DOHH2 (cell line): ENCODE data around the gene ARHGEF4.

ENCODE experiments used
- H3F3A ChIP-seq: fragments of 200-600 bp; sonication (generic), shearing (Covaris generic); 2 replicates; pipeline ENCODE4 v1.6.0; 2016; ENCODE audit warnings: antibody characterized with exemption, mild to moderate bottlenecking; ENCODE audit not compliant: control insufficient read depth, insufficient read depth
- H3K27ac ChIP-seq: fragments of 200-600 bp; sonication (generic); 2 replicates; pipeline ENCODE4 v1.5.1; 2014; ENCODE audit warnings: low read depth, mild to moderate bottlenecking, low read length, moderate library complexity
- H3K27me3 ChIP-seq: fragments of 200-600 bp; sonication (generic); 2 replicates; pipeline ENCODE4 v1.6.1; 2014; ENCODE audit warnings: mild to moderate bottlenecking, low read length, mixed read lengths; ENCODE audit not compliant: control insufficient read depth
- H3K36me3 ChIP-seq: fragments of 200-600 bp; sonication (generic); 2 replicates; pipeline ENCODE4 v1.6.1; 2014; ENCODE audit warnings: mild to moderate bottlenecking, low read length, moderate library complexity, mixed read lengths; ENCODE audit not compliant: control insufficient read depth
- H3K4me1 ChIP-seq: fragments of 200-600 bp; sonication (generic); 2 replicates; pipeline ENCODE4 v1.6.1; 2014; ENCODE audit warnings: mild to moderate bottlenecking, low read length, mixed read lengths; ENCODE audit not compliant: control insufficient read depth
- H3K4me2 ChIP-seq: fragments of 200-600 bp; sonication (generic); 2 replicates; pipeline ENCODE4 v1.6.0; 2014; ENCODE audit warnings: mild to moderate bottlenecking, low read length, moderate library complexity
- H3K4me3 ChIP-seq: fragments of 200-600 bp; sonication (generic); 2 replicates; pipeline ENCODE4 v1.5.1; 2014; ENCODE audit warnings: mild to moderate bottlenecking, low read length, mixed read lengths
- H3K79me2 ChIP-seq: fragments of 200-600 bp; sonication (generic); 2 replicates; pipeline ENCODE4 v1.6.1; 2014; ENCODE audit warnings: mild to moderate bottlenecking, low read length, mixed read lengths; ENCODE audit not compliant: control insufficient read depth
- H3K9me2 ChIP-seq: fragments of 200-600 bp; sonication (generic); replicated peaks from 2 replicates; pipeline ENCODE4 v1.6.1; 2014; ENCODE audit warnings: mild to moderate bottlenecking, low read length, mixed read lengths; ENCODE audit not compliant: control insufficient read depth
- H3K9me3 ChIP-seq: fragments of 200-600 bp; sonication (generic); 2 replicates; pipeline ENCODE4 v1.6.1; 2014; ENCODE audit warnings: antibody characterized with exemption, low read length, mixed read lengths; ENCODE audit not compliant: control insufficient read depth, insufficient read depth
- H4K20me1 ChIP-seq: fragments of 200-600 bp; sonication (generic); 2 replicates; pipeline ENCODE4 v1.6.0; 2014; ENCODE audit warnings: low read depth, mild to moderate bottlenecking, antibody characterized with exemption, low read length, moderate library complexity; ENCODE audit not compliant: control insufficient read depth, insufficient read depth
- EZH2phosphoT487 ChIP-seq: fragments of 200-600 bp; sonication (generic); IDR thresholded peaks from 2 replicates; pipeline ENCODE4 v1.6.1; 2017; ENCODE audit warnings: borderline replicate concordance, mild to moderate bottlenecking, antibody characterized with exemption, low read length, moderate library complexity, mixed read lengths
- TF ChIP-seq, protein P1 (sequence below): fragments of 200-600 bp; sonication (generic); IDR thresholded peaks from one replicate; pipeline ENCODE4 v1.5.1; 2014; ENCODE audit warnings: antibody characterized with exemption, mild to moderate bottlenecking, low read depth, low read length; ENCODE audit not compliant: poor library complexity, severe bottlenecking

Gene ARHGEF4

DNA sequence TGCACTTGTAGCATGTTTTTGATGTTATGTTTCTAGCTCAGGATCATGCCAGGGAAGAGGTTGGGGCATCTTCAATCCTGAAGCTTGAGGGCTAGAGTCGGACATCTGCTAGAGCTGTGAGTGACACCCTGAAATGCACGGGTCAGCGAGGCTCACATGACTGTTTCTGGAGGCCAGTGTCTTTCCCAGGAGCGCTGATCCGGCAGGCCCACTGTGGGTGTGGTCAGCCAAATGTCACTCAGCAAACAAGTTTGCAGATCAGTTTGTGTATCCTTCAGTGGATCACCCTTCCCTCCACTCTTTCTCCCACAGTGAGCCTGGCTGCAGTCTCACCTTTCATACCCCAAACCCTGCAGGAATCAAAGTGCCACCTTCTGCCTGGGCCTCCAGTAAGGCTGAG is 23.0 kb upstream of the ARHGEF4 start:
- Histone ChIP-seq H3K9me2 (no peaks in the 10 kb centered on the region), H3K4me2 (no peak overlapping the region), H3K27me3 (no peaks in the 10 kb centered on the region; the same call in 1 of the 2 replicates), H3K4me1 (no peaks in the 10 kb centered on the region), H3K79me2 (no peaks in the 10 kb centered on the region), H3K27ac (no peak overlapping the region), H3F3A (no peaks in the 10 kb centered on the region), H3K9me3 (no peaks in the 10 kb centered on the region), H3K4me3 (no peak overlapping the region), H4K20me1 (no peaks in the 10 kb centered on the region), H3K36me3 (no peaks in the 10 kb centered on the region)
- no peak for TF ChIP-seq EZH2phosphoT487
- TF ChIP-seq, protein P1, sequence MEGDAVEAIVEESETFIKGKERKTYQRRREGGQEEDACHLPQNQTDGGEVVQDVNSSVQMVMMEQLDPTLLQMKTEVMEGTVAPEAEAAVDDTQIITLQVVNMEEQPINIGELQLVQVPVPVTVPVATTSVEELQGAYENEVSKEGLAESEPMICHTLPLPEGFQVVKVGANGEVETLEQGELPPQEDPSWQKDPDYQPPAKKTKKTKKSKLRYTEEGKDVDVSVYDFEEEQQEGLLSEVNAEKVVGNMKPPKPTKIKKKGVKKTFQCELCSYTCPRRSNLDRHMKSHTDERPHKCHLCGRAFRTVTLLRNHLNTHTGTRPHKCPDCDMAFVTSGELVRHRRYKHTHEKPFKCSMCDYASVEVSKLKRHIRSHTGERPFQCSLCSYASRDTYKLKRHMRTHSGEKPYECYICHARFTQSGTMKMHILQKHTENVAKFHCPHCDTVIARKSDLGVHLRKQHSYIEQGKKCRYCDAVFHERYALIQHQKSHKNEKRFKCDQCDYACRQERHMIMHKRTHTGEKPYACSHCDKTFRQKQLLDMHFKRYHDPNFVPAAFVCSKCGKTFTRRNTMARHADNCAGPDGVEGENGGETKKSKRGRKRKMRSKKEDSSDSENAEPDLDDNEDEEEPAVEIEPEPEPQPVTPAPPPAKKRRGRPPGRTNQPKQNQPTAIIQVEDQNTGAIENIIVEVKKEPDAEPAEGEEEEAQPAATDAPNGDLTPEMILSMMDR, result no peak

DNA sequence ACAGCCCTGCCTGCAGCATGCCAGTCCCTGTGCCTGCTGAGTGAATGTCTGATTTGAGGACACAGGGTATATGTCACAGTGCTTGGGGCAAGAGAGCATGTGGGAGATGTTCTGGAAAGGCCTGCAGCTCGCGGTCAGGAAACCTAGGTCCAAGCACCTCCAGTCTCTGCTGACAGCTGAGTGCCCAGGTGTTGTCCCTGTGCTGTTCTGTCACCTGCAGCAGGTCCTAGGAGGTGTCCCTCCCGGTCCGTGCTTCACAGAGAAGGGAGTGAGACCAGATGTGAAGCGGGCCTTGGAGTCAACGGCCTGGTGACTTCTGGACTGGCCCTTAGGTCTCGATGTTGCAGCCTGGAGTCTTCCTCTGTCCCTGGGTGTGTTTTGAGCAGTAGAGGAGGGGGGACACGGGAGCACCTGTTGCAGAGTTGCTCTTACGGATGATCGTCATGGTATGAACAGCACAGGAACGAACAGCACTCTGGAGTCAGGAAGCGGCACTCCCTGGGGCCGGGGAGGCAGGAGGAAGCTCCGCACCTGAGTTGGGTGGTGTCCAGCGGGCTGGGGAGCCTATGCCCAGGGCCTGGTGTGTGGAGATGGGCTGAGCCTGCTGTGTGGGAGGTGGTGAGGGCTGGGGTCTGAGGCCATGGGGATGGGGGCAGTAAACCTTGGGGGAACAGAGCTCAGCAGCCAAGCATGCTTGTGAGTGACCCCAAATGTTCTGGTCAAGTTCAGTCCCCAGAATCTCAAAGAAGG is 21.6 kb upstream of the ARHGEF4 start:
- H4K20me1 ChIP-seq, result no peaks in the 10 kb centered on the region
- no peak overlapping the region for H3K27ac ChIP-seq
- no peak overlapping the region for H3K4me2 ChIP-seq

DNA sequence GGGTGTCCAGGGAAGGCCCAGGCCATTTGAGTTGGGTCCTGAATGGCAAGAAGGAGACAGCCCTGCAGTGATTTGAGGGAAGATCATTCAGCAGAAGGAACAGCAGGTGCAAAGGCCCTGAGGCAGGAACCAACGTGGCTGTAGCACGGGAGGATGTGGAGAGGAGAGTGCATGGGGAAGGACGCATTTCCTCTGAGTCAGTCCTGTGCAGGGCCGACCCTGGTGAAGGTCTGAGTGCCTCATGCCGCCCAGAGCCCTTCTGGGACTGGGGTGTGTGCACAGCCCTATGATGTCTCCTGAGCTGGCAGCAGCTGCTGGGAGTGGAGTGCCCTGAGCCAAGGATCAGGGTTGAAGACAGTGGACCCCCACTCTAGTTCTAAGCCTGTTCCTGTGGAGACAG is 17.9 kb upstream of the ARHGEF4 start:
- Histone ChIP-seq H3K4me3 (no peak overlapping the region), H3K4me1 (no peaks in the 10 kb centered on the region), H3K27ac (no peak overlapping the region), H3F3A (no peaks in the 10 kb centered on the region), H3K27me3 (no peaks in the 10 kb centered on the region), H3K9me2 (no peaks in the 10 kb centered on the region), H3K9me3 (no peaks in the 10 kb centered on the region), H4K20me1 (no peaks in the 10 kb centered on the region), H3K79me2 (no peaks in the 10 kb centered on the region), H3K36me3 (no peaks in the 10 kb centered on the region), H3K4me2 (no peak overlapping the region)
- no peak for TF ChIP-seq EZH2phosphoT487
- TF ChIP-seq, protein P1, result no peak

More for the DNA sequence above, 21.6 kb upstream of the ARHGEF4 start:
- H3K36me3 ChIP-seq, result no peaks in the 10 kb centered on the region
- H3K4me1 ChIP-seq, result no peaks in the 10 kb centered on the region
- H3K79me2 ChIP-seq, result no peaks in the 10 kb centered on the region
- H3F3A ChIP-seq, result no peaks in the 10 kb centered on the region
- no peaks in the 10 kb centered on the region for H3K9me2 ChIP-seq
- TF ChIP-seq, protein P1, result no peak
- no peak for TF ChIP-seq EZH2phosphoT487
- H3K4me3 ChIP-seq, result no peak overlapping the region
- no peaks in the 10 kb centered on the region for H3K9me3 ChIP-seq
- no peaks in the 10 kb centered on the region; the same call in 1 of the 2 replicates for H3K27me3 ChIP-seq

DNA sequence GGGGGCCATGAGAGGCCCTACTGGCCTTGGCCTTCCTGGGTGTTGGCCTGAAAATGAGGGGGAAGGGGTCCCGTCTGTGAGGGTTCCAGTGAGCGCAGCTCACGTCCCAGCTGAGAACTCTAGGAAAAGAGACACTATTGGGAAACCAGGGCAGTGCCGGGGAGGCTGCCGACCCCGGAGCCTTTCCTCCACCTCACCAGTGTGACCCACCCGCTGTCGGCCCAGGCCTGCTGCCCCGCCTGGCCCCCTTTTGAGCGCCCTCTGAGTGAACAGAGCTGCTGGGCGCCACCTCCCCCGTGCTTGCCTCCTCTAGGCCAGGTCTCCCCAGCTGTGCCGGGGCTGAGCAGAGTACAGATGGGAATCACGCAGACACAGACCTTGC is 17.5 kb upstream of the ARHGEF4 start:
- H3K79me2 ChIP-seq, result no peaks in the 10 kb centered on the region
- no peaks in the 10 kb centered on the region for H3K27me3 ChIP-seq
- H3K9me3 ChIP-seq, result no peaks in the 10 kb centered on the region
- H3K4me1 ChIP-seq, result no peaks in the 10 kb centered on the region
- no peaks in the 10 kb centered on the region for H3K9me2 ChIP-seq
- H4K20me1 ChIP-seq, result no peaks in the 10 kb centered on the region
- TF ChIP-seq, protein P1, result no peak
- TF ChIP-seq EZH2phosphoT487, result no peak
- H3K27ac ChIP-seq, result no peak overlapping the region
- H3K4me3 ChIP-seq, result no peak overlapping the region
- no peaks in the 10 kb centered on the region for H3F3A ChIP-seq
- no peaks in the 10 kb centered on the region for H3K36me3 ChIP-seq
- H3K4me2 ChIP-seq, result no peak overlapping the region
